HG03439 (cell line): ENCODE data around the gene NUP160.
"Not testable (repeated sequence)": the region's sequence is repeated elsewhere in the genome, so short reads cannot be mapped to it uniquely, and the experiment has no call there.

Experiments
- ATAC-seq: cut with Tn5 transposase; IDR thresholded peaks from one replicate; pipeline ENCODE4 v1.9.1; 2021; ENCODE audit warnings: mild to moderate bottlenecking, moderate library complexity; ENCODE audit not compliant: unreplicated experiment

The NUP160 gene

GRCh38 chr11:47847892-47848699, at the start of gene NUP160:
Gene NUP160 (minus strand): TSS chr11:47848350. CDS start chr11:47848318, 32 bp downstream.
- peak; percentile 85 for ATAC-seq

- ATAC-seq = no peak
Measured at GRCh38 chr11:47896199-47896598, 48.0 kb upstream of the NUP160 start.

DNA sequence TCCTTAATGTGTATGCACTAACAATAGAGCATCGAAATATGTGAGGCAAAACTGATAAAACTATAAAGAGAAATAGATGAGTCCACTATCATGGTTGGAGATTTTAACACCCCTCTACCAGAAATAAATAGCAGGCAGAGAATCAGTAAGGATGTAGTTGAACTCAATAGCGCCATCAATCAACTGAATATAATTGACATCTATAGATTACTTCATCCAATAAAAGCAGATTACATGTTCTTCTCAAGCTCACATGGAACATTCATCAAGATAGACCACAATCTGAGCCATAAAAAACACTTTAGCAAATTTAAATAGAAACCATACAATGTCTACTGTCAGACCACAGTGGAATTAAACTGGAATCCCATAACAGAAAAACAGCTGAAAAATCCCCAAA, 46.9 kb upstream of the NUP160 start:
- ATAC-seq = no peak

GRCh38 chr11:47892546-47893276, 44.6 kb upstream of the NUP160 start:
- ATAC-seq = not testable (repeated sequence)

DNA sequence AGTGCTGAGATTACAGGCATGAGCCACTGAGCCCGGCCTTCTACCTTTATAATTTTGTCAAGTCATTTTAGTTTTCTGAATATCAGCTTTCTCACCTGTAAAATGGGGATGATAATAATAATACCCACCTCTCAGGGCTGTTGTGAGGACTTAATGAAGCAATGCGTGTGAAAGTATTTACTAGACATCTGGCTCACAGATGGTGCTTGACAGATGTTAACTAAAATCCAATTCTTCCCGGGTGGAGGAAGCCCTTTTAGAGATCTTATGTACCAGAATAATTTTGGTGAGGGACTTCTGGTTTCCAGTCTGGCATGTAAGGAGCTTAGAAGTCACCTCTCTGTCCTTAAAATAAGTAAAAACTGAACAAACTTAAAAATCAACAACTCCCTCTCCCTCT, 43.7 kb upstream of the NUP160 start:
- ATAC-seq = no peak

DNA sequence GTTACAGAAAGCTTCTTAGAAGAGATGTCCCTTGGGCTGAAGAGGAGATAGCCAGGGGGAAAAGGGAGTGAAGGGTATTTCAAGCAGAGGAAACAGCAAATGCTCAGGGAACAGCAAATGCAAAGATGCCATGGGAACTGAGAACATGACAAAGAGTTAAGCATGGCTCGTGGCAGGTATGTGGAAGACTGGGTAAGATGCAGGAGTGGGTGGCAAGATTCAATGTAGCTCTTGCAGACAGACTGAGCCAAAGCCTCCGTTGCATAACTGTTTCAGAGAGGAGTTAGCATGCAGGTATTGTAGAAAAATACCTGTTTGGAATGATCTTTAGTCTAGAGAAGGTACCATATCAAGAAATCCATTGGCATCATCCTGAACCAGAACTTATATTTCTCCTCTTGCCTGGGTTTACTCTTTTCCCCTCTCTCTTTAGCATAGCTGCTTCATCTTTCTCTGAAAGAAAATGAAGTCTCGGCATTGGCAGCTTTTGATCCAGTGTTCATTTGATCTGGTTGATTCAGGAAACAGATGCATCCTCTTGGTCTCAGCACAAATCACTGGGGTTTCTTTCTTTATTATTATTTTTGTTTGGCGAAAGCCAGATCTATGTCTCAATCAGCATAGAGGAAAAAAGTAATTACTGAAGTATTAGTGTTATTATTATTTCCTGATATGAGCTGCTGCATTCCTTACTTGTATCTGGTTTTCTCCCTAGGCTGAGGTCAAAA, 41.7 kb upstream of the NUP160 start:
- ATAC-seq = no peak

- no peak for ATAC-seq
Measured at GRCh38 chr11:47887910-47888569, 39.9 kb upstream of the NUP160 start.

DNA sequence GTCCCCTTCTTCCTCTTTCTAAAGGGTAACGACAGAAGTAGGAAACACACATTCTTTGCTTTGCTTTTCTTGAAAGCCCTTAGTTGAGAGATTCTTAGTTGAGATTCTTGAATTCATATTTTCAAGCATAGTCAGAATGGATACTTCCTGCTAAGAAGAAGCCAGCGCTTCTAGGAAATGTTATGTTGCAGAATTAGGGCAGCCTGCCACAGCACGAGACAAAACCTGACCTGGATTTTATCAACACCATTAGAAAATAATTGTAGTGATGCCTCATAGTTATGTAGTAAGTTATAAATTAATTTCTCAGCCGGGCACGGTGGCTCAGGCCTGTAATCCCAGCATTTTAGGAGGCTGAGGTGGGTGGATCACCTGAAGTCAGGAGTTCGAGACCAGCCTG, 37.9 kb upstream of the NUP160 start:
- no peak for ATAC-seq

DNA sequence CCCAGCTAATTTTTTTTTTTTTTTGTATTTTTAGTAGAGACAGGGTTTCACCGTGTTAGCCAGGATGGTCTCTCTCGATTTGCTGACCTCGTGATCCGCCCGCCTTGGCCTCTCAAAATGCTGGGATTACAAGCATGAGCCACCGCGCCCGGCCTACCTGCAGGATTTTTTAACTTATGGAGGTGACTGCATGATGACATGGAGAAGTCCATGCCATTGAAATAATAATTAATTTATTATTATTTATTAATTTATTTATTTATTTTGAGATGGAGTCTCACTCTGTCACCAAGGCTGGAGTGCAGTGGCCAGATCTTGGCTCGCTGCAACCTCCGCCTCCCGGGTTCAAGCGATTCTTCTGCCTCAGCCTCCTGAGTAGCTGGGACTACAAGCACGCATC, 34.3 kb upstream of the NUP160 start:
- ATAC-seq = not testable (repeated sequence)

DNA sequence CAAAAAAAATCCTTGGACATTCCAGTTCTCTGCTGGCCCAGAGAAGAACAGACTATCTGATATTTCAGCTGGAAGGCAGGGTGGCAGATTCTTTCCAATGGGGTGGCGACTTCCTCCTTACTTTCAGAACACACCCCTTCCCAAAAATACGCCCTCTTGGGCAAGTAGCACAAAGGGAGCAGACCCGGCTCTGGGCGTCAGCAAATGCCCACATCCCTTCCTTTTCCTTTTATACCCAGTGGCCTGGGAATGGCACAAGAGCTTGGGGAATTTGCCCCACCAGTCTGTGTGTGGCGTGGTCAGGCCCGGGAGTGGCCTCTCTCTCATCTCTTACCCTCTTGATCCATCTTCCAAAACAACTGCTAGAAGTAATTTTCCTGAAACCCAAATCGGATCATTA, 33.0 kb upstream of the NUP160 start:
- ATAC-seq = no peak

DNA sequence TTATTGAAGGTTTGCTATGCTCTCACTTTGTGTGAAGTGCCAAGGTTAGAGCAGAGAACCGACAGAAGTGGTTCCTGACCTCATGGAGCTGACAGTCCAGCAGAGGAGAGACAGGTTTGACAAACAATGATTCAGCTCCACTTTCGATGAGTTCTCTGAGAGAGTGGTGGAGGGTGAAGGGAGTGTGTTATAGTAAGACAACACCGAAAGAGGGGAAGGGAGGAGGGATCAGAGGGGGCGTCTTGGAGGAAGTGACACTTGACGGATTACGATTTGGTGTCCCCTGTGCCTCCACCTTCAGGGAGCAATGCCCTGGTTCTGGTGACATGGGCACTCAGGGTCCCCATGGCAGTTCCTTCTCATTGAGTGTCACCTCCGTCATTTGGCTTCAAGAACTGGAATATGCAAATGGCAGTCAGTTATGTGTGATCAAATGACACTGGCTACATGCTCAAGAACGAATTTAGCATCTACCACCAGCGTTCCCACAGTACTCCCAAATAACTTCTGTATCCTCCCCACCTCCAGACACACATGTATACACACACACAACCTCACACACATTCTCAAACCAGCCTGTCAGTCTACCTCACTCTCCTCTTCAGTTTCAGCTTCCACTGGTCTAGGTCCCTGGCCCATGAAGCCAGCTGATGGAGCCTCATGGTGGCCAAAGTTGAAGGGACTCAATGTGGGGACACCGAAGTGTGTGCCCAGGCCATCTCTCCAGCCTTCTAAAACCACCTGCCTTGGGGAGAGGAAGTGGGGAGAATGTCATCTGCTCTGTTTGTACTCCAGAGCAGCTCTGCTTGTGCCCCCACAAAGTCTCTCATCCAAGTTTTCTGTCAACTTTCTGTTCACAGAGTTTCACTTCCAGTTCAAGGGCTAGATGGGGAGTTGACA, 31.4 kb upstream of the NUP160 start:
- ATAC-seq = no peak

- ATAC-seq = not testable (repeated sequence)
Measured at GRCh38 chr11:47875858-47876257, 27.7 kb upstream of the NUP160 start.

DNA sequence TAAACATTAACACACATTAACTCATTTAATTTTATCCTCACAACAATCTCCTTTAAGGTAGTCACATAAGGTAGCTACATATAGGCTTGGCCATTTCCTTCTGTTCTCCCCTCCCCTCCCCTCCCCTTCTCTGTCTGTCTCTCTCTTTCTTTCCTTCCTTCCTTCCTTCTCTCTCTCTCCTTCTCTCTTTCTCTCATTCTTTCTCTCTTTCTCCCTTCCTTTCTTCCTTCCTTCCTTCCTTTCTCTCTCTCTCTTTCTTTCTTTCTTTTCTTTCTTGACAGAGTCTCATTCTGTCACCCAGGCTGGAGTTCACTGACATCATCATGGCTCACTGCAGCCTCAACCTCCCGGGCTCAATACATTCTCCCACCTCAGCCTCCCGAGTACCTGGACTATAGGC, 22.3 kb upstream of the NUP160 start:
- ATAC-seq = no peak

- ATAC-seq = no peak
Measured at GRCh38 chr11:47869544-47870393, 21.6 kb upstream of the NUP160 start.

- ATAC-seq = no peak
Measured at GRCh38 chr11:47867823-47868222, 19.7 kb upstream of the NUP160 start.

DNA sequence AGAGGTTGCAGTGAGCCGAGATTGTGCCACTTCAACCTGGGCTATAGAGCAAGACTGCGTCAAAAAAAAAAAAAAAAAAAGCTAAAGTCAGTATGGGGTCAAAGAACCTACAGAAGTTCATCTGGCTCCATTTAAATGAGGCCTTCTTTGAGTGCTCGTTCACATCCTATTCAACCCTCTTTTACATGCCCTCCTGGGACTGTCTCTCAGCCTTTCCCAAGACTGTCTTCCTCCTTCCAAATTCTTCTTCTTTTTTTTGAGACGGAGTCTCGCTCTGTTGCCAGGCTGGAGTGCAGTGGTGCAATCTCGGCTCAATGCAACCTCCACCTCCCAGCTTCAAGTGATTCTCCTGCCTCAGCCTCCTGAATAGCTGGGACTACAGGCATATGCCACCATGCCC, 18.7 kb upstream of the NUP160 start:
- not testable (repeated sequence) for ATAC-seq

- ATAC-seq = no peak
Measured at GRCh38 chr11:47864901-47865300, 16.8 kb upstream of the NUP160 start.

DNA sequence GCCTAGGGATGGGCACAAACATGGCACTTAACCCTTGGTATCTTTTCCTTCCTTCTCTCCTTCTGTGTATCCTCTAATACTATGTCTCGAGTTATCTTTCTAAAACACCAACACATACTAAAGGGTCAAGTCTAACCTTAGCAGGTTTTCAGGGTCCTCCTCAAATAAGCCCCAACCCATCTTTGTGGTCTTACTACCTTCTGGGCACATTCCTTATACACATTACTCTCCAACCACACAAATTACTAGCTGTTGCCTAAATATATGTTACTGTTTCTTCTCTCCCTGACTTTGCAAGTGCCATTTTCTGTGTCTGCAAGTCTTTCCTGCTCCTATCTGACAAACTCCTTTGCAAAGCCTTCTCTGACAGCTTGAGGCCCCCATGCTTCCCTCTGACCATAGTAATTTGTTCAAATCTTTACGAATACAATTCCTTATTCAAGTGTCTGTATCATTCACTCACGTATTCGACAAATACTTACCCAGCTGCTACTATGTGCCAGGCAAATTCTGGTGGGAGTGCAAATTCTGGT, 15.8 kb upstream of the NUP160 start:
- ATAC-seq = no peak
